Right ventricle myocardium inferior (tissue), 1 donor: ENCODE measurements around the gene MXRA7. TPM values are rescaled to one million over a fixed set of nuclear protein-coding genes. Genes with fewer than 3 reads are reported as not detected.
A peak's percentile ranks its signal among the peaks of the same experiment; 100 is the strongest.

Experiments
- ATAC-seq: fragments of 200-7000 bp; cut with Tn5 transposase; one replicate; pipeline ENCODE4 v1.9.1; 2020; ENCODE audit warnings: mild to moderate bottlenecking, moderate library complexity
- DNase-seq: peaks from one replicate; pipeline ENCODE4 v3.0.0; 2021; ENCODE audit errors: missing footprints
- intact Hi-C: fragments of 100-400 bp; cut with DNase I; formaldehyde crosslinking; loops from one replicate; pipeline ENCODE4 v1.11.0; 2022
- total RNA-seq: library from RNA; stranded (reverse); fragmentation: NEBNext Ultra II Directional; extraction: Animal tissue kit (Norgen Biotek cat#: 25700); gene quantifications from one replicate; pipeline ENCODE4 v1.2.1, GENCODE V29; 2021
- donor health status: DM: no; HTN: yes; CAD: no; lungs with severe emphysema.

The MXRA7 gene
- total RNA-seq, 1 donor from 2014 or later, result 375 TPM

DNA sequence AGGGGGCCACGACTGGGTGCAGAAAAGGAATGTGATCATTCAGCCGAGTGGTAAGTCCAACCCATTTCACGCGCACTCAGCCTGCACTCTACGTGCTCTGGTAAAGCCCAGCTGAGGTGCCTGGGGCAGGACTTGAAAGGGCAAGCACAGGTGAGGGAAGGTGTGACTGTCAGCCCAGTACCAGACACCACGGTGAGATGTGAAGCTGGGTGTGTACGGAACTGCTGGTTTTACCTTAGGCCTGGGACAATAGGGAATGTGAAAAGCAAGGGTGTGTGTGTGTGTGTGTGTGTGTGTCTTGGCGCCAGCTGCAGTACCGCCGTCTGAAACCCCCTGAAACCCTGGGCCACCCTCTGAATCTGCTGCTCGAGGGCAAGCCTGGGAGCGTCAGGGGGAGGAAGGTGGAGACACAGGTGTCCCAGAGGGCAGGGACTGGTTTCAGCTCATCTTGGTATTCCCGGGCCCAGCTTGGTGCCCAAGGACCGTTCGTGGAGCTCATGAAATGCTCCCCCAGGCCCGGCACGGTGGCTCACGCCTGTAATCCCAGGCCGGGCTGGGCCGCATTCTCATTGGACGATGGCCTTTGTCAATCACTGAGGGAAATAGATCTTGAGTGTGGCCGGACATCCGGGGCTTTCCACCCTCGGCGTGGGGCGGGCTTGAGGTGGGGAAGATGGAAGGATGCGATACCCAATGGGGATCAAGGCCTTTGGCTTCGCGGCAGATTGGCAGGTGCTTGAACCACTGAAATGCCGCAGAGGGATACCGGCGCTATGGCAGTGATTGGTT, 39.4 kb downstream of the MXRA7 start:
- DNase-seq (peak; percentile 100), ATAC-seq (peak; percentile 99)
- intact Hi-C loops, result loop anchor here (5.0 kb wide), 1 partner anchor 41 kb away; the partner anchor contains the start of gene MXRA7

DNA sequence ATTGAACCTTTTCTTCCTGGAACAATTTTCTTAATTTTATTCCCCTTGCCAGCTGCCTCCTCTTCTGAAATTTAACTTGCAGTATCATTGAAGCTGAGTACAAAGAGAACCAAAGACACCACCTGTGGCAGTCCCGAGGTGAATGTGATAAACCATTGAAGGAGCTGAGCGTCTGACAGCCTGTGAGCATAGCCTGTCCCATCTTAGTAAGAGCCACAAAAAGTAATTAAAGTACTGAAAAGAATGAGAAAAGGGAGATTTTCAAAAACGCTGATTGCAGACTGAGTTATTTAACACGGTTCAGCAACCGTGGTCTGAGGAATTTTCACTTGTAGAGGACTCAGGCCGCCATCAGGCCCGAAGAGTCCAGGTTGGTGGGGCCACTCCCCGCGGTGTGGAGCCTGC, 40.0 kb downstream of the MXRA7 start:
- intact Hi-C loops, result loop anchor here (5.0 kb wide), 1 partner anchor 42 kb away; the partner anchor contains the start of gene MXRA7
- no peak for DNase-seq
- ATAC-seq, result no peak

DNA sequence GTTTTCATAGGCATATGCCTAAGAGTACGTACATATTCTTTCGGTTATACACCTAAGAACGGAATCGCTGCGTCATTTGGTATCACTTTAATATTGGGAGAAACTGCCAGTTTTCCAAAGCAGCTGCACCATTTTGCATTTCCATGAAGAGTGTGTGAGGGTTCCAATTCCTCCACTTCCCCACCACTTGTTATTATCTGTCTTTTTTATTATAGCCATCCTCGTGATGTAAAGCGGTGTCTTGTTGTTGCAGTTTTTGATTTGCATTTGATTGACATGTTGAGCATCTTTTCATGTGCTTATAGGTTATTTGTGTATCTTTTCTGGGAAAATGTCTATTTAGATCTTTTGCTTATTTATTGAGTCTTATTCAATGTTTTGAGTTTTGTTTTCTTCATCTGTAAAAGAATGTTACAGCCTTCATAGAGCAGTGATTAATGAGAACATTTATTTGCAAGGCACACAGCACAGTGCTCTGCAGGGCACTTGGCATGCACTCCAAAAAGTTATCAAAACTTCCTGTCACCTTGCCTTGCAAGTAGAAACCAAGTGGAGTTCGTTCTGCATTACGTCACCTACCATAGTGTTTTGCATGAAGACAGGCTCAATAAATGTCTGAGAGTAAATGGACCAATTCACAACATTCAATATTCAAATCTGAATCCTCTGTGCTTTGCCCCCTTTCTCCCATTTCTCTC, 40.6 kb downstream of the MXRA7 start:
- DNase-seq (no peak), ATAC-seq (no peak)
- intact Hi-C loops, result loop anchor here (5.0 kb wide), 1 partner anchor 42 kb away; the partner anchor contains the start of gene MXRA7

DNA sequence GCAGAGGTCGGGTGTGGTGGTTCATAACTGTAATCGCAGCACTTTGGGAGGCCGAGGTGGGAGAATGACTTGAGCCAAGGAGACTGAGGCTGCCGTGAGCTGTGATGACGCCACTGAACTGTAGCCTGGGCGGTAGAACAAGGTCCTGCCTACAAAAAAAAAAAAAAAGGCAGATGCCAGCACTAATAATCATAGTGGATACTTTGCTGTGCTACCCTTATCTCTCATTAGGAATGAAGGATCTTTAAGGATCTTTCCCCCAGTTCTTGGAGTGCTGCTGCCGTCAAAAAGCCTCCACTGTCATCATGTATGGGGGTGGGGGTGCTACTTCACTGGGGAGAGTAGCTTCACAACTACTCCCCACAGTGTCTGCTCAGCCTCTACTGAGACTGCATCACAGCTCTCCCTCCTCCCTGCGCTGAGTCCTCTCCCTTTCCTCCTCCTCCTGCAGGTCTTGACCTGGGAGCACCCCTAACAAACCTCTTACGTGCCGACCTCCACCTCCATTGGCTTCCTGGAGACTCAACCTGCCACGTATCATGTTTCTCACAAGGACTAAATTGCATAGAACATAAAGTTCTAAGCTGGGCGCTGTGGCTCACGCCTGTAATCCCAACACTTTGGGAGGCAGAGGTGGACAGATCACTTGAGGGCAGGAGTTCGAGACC, 42.8 kb downstream of the MXRA7 start:
- intact Hi-C loops, result no loop called here
- DNase-seq (no peak), ATAC-seq (no peak)

DNA sequence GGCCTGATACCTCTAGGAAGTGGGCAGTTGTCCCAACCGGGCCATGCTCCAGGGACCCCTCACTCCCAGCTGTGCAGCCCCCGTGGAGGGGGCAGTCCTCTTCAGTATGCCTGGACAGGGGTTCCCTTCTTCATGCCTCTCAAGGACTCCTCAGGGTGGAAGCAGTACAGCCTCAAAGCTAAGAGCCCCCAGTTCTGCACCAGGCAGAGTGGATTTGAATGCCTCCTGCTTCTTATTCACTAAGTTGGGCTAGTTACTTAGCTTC, 43.3 kb downstream of the MXRA7 start:
- no peak for DNase-seq
- intact Hi-C loops, result no loop called here
- no peak for ATAC-seq

DNA sequence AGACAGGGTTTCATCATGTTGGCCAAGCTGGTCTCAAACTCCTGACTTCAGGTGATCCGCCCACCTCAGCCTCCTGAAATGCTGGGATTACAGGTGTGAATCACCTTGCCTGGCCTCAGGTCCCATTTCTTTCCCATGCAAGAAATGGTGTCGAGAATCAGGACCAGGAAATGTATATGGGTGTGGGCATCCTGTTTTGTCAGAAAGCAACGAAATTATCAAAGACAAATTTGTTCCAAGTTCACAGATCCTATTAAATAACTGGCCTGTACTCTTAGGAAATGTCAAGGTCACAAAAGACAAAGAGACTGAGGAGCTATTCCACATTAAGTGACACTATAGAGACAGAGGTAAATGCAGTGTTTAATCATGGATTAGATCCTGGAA, 50.1 kb downstream of the MXRA7 start:
- intact Hi-C loops, result no loop called here
- ATAC-seq, result no peak
- DNase-seq, result no peak

DNA sequence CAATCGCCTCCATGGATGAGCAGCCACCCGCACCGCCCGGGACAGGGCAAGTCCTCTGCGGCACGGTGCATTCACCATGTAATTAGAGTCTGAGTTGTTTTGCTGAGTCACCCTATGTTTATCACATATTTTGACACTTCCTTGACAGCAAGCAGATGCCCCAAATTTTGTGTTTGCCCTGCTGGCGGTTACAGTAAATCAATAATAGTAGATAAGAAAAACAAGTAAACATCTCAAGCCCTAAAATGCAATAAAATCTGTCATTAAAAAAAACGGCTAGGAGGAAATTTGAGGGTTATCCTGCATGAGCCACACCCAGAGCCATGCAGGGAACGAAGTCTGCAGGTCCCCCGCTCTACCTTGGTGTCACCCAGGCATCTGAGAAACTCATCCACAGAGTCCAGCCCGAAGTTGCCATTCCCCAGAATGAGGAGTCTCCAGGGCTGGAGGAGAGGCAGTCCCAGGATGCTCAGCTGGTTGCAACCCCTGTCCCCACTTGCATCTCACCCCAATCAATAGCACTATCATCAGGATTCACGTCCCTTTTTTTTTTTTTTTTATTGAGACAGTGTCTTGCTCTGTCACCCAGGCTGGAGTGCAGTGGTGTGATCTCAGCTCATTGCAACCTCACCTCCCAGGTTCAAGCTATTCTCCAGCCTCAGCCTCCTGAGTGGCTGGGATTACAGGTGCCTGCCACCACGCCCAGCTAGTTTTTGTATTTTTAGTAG, 50.7 kb downstream of the MXRA7 start:
- intact Hi-C loops, result no loop called here
- ATAC-seq (peak; percentile 28), DNase-seq (no peak)

DNA sequence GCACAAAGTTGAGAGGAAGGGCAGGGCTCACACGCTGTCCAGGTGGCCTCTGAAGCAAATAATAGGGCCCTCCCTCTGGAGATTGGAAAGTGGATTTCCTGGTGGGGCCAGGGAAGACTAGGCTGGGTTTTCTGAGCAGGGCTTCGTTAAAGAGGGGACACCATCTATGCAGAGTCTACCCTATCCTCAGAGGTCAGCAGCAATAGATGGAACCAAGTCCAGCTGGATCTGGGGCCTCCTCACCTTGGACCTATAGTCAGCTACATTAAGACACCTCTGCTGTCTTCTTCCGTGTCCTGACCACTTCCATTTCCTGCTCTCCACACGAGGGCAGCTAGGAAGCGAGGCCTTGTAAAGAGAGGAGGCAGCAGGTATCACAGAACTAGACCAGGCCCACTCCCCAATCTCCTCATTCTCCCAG, 52.5 kb downstream of the MXRA7 start:
- no peak for DNase-seq
- no peak for ATAC-seq
- intact Hi-C loops, result no loop called here

DNA sequence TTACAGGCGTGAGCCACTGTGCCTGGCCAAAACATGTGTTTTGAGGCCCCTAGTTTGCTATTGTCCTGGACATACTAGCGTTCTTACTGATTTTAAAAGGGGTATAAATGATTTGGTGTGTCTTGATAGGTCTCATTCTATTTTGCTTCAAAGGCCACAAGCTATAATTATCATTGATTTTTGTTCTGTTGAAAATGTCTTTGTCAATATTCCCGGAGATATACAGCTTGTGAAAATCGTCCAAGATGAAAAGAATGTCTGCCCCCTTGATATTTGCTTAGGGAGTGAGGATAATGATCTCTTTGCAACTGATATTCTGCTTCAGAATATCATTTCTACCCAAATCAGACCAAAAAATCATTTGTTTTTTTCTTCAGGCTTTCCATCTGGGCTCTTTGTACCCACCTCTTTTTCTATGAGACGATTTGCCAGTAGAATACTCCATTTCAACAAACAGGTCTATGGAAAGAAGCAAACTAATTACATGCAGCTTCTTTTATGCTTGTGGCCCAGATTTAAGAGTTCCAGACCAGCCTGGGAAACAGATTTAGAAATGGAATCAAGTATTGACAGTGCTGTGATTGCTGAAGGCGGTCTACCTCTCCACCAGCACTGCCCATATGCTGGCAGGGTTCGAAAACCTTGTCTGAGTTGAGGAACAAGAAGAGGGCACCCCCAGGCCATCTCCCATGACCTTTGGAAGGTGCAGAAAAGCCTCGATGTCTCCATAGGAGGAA, 53.1 kb downstream of the MXRA7 start:
- DNase-seq (no peak), ATAC-seq (no peak)
- intact Hi-C loops, result no loop called here

DNA sequence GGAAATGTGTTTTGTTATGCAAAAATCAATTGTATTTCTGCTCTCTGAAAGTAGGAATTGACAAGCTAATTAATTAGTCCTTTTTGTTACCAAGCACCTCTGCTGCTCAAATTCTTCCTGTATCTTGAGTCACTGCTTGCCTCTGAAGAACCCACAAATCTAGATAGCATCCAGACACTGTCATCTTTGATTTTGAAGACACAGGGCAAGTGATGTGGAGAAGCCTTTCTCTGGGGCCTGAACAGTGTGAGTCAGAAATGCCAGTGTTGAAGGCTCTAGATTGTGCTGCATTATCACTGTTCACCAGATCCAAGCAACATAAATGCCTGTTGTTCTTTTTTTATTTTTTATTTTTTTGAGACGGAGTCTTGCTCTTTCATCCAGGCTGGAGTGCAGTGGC, 56.4 kb downstream of the MXRA7 start:
- intact Hi-C loops, result no loop called here
- no peak for DNase-seq
- no peak for ATAC-seq

DNA sequence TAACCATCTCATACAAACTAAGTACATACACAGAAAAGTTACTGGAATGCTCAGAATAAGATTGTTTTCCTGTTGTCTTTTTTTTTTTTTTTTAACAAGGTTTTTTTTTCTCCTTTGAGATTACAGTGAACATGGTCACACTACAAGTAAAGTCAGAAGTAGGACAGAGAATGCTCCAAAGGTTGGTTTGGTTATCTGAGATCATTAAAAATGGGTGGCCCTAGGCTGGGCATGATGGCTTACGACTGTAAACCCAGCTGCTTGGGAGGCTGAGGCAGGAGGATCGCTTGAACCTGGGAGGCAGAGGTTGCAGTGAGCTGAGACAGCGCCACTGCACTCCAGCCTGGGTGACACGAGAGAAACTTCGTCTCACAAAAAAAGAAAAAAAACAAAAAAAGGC, 60.3 kb downstream of the MXRA7 start:
- intact Hi-C loops, result no loop called here
- DNase-seq (no peak), ATAC-seq (no peak)

DNA sequence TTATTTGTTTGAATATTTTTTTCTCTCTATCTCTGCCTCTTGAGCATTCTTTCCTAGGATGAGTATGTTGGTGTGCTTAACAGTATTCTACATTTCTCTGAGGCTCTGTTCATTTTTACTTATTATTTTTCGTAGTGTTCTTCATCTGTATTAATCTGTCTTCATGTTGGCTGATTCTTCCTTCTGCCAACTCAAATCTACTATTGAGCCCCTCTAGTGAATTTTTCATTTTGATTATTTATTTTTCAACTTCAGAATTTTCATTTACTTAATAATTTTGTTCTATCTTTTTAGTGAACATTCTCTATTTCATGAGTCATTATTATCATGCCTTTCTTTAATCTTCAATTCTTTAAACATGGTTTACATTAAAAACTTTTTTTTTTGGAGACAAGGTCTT, 64.1 kb downstream of the MXRA7 start:
- intact Hi-C loops, result no loop called here
- ATAC-seq (no peak), DNase-seq (no peak)

DNA sequence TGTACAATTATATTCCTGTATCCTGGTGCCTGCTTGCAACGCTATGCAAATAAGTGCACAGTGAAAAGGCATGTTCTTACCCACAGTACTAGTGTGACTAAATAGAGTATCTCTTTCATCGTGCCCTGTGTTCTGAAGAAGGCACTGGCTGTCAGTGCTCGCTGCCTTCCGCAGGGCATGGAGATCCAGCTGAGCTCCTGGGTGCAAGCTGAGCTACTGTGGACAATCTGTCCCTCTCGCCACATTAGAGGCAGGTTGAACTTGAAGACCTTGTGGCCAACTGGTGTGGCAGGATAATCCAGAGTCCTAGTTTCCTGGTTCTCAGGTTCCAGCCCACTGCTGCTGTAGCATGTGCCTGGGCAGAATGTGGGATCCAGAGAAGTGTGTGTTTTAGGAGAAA, 65.3 kb downstream of the MXRA7 start:
- DNase-seq (no peak), ATAC-seq (no peak)
- intact Hi-C loops, result no loop called here

DNA sequence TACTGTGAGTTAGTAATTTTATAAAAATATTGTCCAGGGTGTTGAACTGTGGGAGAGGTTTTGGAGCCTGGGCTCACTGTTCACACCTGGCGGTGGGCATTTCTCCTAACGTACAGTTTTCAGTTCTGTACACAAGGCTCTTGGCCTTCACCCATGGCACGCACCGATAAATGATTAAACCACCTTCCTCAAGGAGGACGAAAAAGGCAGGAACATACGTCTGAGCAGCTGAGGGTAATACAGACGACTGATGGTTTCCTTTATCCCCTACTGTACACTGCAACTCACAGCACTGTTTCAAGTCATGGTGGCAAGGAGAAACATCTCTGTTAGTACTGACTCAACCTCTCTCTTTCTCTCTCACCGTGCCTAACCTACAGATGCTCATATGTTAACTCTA, 65.8 kb downstream of the MXRA7 start:
- DNase-seq (no peak), ATAC-seq (no peak)
- intact Hi-C loops, result no loop called here

DNA sequence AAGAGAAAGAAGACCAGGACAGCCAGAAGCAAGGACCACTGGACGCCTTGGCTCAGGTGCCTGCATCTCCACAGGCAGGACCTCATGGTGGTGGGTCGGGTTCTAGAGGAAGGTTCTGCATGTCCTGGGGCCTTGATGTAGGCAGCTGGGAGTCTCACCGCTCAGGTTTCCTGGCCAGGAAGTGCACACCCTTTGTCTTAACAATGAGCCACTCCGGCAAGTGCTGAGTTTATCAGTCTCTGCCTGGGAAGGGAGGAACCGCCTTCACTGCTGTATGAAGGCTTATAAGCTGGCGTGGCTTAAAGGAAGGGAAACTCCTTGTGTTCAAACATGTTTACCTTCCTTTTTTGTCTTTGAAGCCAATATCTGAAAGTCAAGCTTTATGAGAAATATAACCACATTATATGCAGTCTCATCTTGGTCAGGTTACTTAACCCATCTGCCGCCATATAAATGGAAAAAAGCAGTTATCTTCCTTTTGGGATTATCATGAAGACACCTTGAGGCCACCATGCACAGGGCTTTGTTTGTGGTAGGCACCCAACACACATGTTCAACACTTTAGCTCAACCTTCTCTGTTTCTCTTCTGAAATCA, 67.1 kb downstream of the MXRA7 start, which contains the start of gene ST6GALNAC1:
ST6GALNAC1 (minus strand) TSS at position 205 of the 596 bp plus-strand sequence; CDS start at position 86, 119 bp downstream.
- ATAC-seq (no peak), DNase-seq (no peak)
- intact Hi-C loops, result no loop called here

DNA sequence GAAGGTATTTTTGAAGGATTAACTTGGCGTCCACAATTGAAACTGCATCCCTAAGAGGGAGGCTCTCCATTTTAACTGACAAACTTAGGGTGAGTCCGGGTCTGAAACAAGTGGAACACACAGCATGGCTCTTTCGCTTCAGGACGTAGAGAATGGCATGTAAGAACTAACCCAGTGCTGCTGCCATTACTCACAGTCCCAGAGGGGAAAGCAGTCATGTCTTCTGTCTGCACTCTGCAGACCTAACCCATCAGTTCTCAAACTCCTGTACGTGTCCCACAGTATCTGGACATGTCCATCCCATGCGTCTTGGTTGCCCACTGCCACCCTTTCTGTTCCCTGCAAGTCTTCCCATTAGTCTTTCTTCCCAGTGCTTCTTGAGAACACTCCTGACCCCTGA, 67.8 kb downstream of the MXRA7 start:
- DNase-seq (no peak), ATAC-seq (no peak)
- intact Hi-C loops, result no loop called here

DNA sequence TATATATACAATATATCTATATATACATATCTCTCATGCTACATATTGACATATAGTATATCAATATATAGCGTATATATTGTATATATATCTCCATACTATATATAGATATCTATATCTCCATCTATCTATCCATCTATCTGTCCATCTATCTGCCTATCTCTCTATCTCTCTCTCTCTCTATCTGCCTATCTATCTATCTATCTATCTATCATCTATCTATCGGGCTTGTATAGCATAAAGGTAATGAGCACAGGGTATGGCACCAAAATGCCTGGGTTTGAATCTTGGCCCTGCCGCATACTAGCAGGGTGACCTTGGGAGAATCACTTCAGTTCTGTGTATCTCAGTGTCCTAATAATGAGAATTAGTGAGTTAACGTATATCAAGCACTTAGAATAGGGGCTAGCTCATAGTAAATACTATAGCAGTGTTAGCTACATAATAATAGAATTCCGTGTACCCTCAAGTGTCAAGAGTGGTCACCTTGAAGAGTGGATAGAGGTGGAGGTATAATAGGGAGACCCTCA, 68.7 kb downstream of the MXRA7 start:
- ATAC-seq, result no peak
- no peak for DNase-seq
- intact Hi-C loops, result no loop called here

DNA sequence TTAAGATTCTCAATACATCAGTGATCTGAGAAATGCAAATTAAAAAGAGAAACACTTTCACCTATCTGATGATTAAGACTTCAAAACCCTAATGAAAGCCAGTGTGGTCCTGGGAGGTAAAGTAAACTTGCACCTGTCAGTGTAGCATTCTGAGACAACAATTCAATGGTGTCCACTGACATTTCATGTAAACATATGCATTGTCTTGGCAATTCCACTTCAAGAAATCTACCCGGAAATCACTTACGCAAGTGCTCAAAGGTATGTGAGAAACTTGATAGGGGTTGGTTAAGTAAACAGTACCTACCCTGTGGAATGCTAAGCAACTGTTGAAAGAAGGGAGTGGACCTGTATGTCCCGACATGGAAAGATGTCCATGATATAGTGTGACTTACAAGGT, 69.3 kb downstream of the MXRA7 start:
- ATAC-seq (no peak), DNase-seq (no peak)
- intact Hi-C loops, result no loop called here
